GM10847 (cell line): ENCODE measurements around the gene BRS3.

Experiments used
- POLR2A ChIP-seq: IDR thresholded peaks from 2 replicates; pipeline ENCODE4 v1.6.1; 2011; ENCODE audit not compliant: insufficient read length; ENCODE audit errors: extremely low read depth

The BRS3 gene

GRCh38 chrX:136476501-136476900 lies 11.2 kb upstream of the BRS3 start:
- TF ChIP-seq POLR2A: no peak

- TF ChIP-seq POLR2A: no peak
Measured at GRCh38 chrX:136477026-136477425, 10.7 kb upstream of the BRS3 start.

GRCh38 chrX:136480383-136480782 lies 7.4 kb upstream of the BRS3 start:
- TF ChIP-seq POLR2A: no peak

GRCh38 chrX:136488706-136489105 lies 959 bp downstream of the BRS3 start:
- TF ChIP-seq POLR2A: no peak

- no peak for TF ChIP-seq POLR2A
Measured at GRCh38 chrX:136491832-136492231, 4.1 kb downstream of the BRS3 start.

- no peak for TF ChIP-seq POLR2A
Measured at GRCh38 chrX:136493011-136493410, 5.3 kb downstream of the BRS3 start.

GRCh38 chrX:136495043-136495442 lies 7.3 kb downstream of the BRS3 start:
- no peak for TF ChIP-seq POLR2A

GRCh38 chrX:136496186-136496763 lies 8.5 kb downstream of the BRS3 start:
- no peak for TF ChIP-seq POLR2A

GRCh38 chrX:136496764-136497555 lies 9.2 kb downstream of the BRS3 start:
- TF ChIP-seq POLR2A: peak; percentile 43

GRCh38 chrX:136497556-136498052 lies 9.9 kb downstream of the BRS3 start, which contains the start of gene HTATSF1:
Gene HTATSF1, plus strand, starts transcription at chrX:136497592. Its CDS starts 93 bp downstream, at chrX:136497685.
- TF ChIP-seq POLR2A: no peak

- no peak for TF ChIP-seq POLR2A
Measured at GRCh38 chrX:136519069-136519468, 31.3 kb downstream of the BRS3 start.

GRCh38 chrX:136523770-136524169 lies 36.0 kb downstream of the BRS3 start:
- TF ChIP-seq POLR2A: no peak

- TF ChIP-seq POLR2A: no peak
Measured at GRCh38 chrX:136525738-136526606, 38.2 kb downstream of the BRS3 start.

GRCh38 chrX:136528645-136529315 lies 41.0 kb downstream of the BRS3 start:
- no peak for TF ChIP-seq POLR2A

- no peak for TF ChIP-seq POLR2A
Measured at GRCh38 chrX:136529795-136530194, 42.0 kb downstream of the BRS3 start.
